Measurements from ENCODE around the gene ZCCHC14.

DNA sequence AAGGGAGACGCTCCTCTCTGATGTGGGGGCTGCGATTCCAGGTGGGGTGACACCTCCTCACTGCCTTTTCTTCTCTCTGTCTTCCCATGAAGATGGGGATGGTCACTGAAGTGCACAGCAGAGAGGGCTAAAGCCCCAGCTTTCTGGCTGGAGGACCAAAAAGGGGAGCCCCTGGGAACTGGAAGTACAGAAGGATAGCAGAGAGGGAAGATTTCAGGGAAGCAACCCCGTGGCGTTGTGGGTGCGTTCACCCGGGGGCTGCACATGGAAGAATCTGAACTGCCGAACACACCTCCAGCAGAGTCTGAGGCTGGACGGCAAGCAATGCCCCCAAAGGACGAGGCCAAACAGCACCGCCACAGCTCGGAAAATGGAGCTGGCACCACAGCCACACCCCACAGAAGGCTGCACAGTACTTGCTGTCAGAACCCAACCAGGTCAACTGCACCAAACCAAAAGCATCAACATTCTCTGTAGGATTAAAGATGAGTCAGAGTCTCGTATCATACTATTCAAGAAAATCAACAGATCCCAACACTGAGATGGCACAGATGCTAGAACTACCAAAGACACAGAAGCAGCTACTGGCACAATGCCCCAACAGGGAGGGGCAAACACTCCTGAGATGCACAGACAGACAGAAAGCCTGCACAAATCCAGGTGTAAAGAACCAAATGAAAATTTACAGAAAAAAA is 50.8 kb downstream of the ZCCHC14 start:
- TF ChIP-seq EP300 (IDR thresholded peaks at IDR 0.05) = no peak
- TF ChIP-seq, protein P1, sequence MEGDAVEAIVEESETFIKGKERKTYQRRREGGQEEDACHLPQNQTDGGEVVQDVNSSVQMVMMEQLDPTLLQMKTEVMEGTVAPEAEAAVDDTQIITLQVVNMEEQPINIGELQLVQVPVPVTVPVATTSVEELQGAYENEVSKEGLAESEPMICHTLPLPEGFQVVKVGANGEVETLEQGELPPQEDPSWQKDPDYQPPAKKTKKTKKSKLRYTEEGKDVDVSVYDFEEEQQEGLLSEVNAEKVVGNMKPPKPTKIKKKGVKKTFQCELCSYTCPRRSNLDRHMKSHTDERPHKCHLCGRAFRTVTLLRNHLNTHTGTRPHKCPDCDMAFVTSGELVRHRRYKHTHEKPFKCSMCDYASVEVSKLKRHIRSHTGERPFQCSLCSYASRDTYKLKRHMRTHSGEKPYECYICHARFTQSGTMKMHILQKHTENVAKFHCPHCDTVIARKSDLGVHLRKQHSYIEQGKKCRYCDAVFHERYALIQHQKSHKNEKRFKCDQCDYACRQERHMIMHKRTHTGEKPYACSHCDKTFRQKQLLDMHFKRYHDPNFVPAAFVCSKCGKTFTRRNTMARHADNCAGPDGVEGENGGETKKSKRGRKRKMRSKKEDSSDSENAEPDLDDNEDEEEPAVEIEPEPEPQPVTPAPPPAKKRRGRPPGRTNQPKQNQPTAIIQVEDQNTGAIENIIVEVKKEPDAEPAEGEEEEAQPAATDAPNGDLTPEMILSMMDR (IDR thresholded peaks at IDR 0.05) = no peak
- TF ChIP-seq POLR2AphosphoS5 (IDR thresholded peaks at IDR 0.05) = no peak

All from upper lobe of left lung (tissue), 4 donors.